Upper lobe of left lung (tissue), 4 donors: ENCODE measurements around the gene SELENOI.

Experiments
- EP300 ChIP-seq, 4 donors: sonication (generic); formaldehyde crosslinking; IDR thresholded peaks; one replicate each; pipeline ENCODE4 v1.5.1; 2017; ENCODE audit warnings: antibody characterized with exemption in 4 of 4, control low read depth in 2 of 4
- POLR2A ChIP-seq, 4 donors: fragments of 450-650 bp; IDR thresholded peaks; one replicate each; pipeline ENCODE4 v1.5.1; 2016 to 2017; ENCODE audit warnings: antibody characterized with exemption in 4 of 4, mild to moderate bottlenecking in 2 of 4
- POLR2AphosphoS5 ChIP-seq, 2 donors: sonication (generic); formaldehyde crosslinking; IDR thresholded peaks; one replicate each; pipeline ENCODE4 v1.5.1; 2017; ENCODE audit warnings: antibody characterized with exemption in 2 of 2
- TF ChIP-seq, protein P1 (sequence below), 6 experiments: fragments of 450-650 bp in 4 of 6; fragments of 200-600 bp in 2 of 6; sonication (generic) in 2 of 6; IDR thresholded peaks; one replicate each; pipeline ENCODE4 v1.5.1; 2016 to 2019; ENCODE audit warnings: antibody characterized with exemption in 6 of 6

DNA sequence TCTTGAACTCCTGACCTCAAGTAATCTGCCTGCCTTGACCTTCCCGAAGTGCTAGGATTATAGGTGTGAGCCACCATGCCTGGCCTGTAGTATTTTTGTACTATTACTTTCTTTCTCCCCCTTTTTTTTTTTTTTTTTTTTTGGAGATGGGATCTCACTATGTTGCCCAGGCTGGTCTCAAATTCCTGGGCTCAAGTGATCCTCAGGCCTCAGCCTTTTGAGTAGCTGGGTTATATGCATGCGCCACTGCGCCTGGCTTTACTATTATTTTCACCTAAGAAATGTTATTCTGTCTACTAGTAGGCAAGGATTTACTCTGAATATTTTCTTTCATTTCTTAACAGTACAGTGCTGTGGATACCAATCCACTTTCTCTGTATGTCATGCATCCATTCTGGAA, 18.0 kb downstream of the SELENOI start:
- TF ChIP-seq, protein P1, sequence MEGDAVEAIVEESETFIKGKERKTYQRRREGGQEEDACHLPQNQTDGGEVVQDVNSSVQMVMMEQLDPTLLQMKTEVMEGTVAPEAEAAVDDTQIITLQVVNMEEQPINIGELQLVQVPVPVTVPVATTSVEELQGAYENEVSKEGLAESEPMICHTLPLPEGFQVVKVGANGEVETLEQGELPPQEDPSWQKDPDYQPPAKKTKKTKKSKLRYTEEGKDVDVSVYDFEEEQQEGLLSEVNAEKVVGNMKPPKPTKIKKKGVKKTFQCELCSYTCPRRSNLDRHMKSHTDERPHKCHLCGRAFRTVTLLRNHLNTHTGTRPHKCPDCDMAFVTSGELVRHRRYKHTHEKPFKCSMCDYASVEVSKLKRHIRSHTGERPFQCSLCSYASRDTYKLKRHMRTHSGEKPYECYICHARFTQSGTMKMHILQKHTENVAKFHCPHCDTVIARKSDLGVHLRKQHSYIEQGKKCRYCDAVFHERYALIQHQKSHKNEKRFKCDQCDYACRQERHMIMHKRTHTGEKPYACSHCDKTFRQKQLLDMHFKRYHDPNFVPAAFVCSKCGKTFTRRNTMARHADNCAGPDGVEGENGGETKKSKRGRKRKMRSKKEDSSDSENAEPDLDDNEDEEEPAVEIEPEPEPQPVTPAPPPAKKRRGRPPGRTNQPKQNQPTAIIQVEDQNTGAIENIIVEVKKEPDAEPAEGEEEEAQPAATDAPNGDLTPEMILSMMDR (IDR thresholded peaks at IDR 0.05) = no peak
- no peak for TF ChIP-seq POLR2A (IDR thresholded peaks at IDR 0.05)
- no peak for TF ChIP-seq POLR2AphosphoS5 (IDR thresholded peaks at IDR 0.05)
- TF ChIP-seq EP300 (IDR thresholded peaks at IDR 0.05) = no peak
